GM19099 (cell line): Measurements from ENCODE around the gene PFAS.

Experiments
- POLR2A ChIP-seq: IDR thresholded peaks from 3 replicates; pipeline ENCODE4 v1.6.1; 2011; ENCODE audit warnings: low read depth; ENCODE audit not compliant: insufficient read length; ENCODE audit errors: extremely low read depth

Gene PFAS

DNA sequence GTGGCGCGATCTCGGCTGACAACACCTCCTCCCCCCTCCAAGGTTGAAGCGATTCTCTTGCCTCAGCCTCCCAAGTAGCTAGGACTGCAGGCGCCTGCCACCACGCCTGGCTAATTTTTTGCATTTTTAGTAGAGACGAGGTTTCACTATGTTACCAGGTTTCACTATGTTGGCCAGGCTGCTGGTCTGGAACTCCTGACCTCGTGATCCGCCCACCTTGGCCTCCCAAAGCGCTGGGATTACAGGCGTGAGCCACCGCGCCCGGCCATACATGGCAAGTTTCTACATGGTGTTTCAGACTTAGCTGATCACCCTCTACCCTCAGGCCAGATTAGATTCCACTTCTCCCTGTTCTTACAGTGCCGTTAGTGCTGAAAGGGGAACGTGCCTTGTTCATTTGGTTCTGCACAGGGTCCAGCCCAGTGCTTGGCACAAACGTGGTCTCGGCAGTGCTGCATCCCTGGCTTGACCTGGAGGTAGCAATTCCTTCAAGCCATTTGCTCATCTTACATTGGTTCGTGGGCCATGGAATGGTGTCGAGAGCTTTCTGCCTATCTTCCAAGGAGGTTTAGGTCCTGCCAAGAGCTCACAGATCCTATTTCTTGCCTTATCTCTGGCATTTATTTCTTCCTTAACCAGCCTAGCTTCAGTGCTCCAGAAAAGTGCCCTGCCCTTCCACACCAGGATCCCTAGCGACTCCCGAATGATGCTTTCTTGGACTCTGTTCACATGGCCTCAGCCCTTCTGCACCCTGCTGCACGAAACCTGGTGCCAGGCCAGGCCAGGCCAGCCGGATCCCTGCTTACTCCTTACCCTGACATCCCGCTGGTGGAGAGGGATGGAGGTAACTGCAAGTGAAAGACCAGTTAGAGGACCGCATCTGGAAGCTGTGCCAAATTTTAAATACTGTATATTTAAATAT lies 23.9 kb upstream of the PFAS start:
- TF ChIP-seq POLR2A = no peak

DNA sequence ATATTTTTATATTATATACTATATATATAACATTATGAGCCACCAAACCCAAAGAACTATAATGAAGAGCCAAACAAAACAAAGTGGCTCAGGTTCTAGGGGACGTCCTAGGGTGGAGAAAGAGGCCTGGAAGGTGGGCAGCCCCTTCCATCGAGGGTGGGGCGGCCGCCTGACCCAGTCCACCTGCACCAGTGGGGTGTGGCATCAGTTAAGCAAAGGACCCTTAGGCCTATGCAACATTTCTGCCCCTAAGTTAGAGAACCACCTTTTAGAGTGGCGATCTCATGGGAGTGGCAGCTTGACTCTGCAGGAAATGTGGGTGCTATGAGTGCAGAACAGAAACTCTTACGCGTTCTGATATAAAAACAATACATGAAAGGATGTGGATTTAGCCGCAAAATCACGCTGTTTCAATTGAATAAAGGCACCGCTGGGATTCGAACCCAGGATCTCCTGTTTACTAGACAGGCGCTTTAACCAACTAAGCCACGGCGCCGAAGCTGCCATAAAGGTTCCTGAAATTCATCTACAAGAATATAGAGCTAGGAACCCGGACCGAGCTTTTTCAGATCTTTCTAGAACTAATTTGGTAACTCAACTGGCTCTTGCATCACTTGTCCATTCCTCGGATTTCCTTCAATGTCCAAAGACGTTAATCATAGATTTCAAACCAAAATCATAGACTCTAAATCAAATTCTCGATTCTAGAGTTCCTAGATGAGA lies 23.1 kb upstream of the PFAS start:
- TF ChIP-seq POLR2A = peak; percentile 59

DNA sequence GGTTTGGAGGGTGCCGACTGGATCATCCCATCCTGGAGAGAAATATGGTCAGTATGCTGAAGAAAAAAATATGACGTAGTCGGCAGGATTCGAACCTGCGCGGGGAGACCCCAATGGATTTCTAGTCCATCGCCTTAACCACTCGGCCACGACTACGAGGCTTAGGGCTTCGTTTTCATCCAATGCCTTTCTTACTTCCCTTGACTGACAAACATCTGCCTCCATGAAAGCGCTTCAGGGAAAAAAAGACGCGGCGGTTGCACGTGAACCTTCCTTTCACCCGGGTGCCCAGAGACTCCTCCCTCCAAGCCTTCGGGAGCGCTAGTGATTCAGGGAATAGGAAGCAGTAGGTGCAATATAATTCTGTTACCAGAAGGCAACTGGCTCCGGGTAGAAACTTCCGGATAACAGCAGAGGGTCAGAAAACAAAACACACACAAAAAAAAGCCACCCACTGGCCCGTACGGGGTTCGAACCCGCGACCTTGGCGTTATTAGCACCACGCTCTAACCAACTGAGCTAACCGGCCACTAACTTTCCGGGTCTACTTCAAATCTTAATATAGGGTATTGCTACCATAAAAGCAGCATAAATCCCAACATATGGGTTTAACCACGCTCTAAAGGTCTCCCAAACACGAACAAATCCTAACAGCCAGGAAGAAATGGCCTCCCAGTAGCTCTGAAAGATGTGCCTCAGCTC lies 22.4 kb upstream of the PFAS start:
- TF ChIP-seq POLR2A = peak; percentile 65

DNA sequence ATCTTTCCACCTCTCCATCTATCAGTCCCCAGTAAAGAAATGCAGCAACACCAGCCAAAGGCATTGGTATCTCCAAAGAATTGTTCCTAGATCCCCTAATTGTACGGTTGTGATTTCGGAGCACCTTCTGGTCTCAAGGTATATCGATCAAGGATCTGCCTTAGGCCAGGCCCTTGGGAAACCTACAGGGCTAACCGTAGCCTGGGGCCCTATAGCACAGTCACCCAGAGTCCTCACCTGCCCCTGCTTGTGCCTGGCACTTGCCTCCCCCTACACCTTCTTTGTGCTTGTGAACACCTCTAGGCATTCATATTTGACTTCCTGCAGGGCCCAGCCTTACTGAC lies 21.9 kb upstream of the PFAS start:
- TF ChIP-seq POLR2A = no peak

DNA sequence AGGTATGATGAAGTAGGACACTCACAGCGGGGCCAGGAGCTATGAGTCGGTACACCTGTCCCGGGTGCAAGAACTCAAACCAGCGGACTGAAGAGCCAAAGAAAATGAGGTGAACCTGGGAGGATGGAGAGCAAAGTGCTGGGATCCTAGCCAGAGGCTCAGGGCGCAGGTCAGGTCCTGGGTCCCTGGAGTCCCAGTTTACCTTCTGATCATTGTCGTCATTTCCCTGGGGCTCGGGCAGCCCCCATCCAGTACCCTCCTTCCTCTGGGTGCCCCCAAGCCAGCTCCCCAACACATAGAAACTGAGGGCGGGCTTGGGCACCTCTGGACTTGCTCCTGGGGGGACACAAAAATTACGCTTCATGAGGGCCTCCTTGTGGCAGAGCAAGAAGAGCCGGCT lies 17.4 kb upstream of the PFAS start:
- TF ChIP-seq POLR2A = no peak

DNA sequence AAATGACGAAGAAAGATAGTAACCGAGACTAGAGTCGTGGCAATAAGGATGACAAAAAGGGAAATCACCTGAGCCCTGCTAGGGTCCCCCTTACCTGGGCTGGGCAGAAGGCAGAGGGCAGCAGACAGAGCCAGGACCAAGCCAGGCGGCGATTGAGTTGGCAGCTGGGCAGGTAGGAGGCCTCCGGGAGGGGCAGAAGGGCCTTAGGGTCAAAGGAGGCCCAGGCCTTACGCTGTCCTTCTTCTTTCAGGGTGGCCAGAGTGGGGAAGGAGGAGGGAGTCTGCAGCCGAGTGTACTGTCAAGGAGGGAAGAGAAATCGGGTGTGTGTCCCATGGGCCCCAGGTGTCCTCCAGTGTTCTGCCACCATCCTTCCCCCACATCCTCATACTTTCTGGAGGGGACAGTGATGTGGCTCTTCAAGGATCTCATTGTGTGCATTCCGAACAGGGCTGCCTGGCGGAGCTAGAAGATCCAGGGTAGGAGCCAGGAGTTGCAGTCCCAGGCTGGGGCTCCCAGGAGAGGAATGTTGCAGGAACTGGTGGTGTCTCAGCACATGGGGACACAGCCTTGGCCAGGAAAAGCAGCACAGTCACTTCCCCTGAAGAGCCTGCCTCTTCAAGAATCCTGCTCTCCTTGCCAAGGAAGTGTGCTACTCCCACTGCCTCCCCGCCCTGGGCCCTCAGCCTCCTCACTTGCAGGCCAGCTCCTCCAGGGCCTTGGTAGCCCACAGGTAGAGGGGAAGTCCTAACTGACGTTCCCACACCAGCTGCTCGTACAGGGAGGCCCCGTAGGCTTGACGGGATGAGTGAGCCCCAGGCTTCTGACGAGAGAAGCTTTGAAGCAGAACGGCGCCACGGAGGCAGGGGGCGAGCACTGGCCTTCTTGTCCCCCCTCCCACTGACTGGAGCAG lies 14.5 kb upstream of the PFAS start:
- no peak for TF ChIP-seq POLR2A

DNA sequence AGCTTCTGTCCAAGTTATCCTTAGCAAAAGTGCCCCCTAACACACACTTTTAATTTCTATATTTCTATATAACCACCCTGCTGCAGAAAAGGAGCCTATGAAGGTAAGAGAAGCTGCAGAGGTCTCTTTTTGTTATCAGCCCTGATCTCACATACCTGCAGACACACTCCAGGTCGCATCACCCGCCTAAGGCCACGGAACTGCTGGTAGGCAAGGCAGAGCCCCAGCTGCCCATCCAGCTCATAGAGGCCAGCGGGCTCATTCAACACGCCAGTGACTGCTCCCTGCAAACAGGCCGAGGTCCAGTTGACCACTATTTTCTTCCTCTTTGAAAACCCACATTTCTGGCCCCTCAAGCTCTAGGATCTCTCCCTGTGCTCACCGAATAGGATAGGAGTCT lies 13.4 kb upstream of the PFAS start:
- TF ChIP-seq POLR2A = no peak

DNA sequence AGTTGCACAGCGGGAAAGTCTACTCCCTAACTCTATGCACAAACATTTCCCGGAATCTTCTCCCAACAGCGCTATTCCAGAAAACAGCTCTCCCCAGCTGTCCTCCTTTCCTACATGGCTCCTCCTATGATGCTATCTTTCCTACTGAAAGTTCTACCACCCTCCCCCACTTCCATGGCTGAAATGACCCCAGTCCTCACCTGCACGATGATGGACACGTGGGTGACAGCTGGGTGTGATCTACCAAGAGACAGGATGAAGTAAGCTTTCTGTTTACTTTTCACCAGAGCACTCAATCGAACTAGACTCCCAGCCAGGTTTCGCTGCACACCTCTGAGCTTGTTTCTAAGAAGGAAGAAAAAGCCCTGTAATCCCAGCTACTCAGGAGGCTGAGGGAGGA lies 11.9 kb upstream of the PFAS start:
- no peak for TF ChIP-seq POLR2A

DNA sequence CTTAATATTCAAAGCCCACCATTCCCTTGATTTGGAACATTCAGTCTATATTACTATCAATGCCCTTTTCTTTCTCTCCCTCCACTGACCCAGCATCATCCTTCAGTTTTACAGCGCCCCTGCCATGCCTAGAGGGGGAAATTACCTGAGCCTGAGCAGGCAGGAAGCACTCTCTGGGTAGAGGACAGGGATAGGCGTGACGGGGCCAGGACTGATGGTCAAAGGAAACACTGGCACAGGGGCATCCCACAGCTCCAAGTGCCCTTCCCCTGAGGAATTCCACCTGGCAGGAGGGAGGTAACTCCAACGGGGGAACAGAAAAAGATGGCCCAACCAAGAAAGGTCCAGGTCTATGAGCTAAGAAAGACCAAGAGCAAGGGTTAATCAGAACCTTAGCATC lies 11.2 kb upstream of the PFAS start:
- no peak for TF ChIP-seq POLR2A

DNA sequence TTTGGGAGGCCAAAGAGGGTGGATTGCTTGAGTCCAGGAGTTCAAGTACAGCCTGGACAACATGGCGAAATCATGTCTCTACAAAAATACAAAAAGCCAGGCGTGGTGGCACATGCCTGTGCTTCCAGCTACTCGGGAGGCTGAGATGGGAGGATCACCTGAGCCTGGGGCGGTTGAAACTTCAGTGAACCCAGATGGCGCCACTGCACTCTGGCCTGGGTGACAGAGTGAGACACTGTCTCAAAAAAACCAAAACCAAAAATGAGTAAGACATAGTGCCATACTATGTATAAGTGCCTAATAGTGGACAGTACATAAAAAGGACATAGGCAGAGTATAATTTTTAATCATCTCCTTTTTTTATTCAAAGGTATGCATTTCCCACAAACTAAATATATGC lies 5.3 kb upstream of the PFAS start:
- no peak for TF ChIP-seq POLR2A

DNA sequence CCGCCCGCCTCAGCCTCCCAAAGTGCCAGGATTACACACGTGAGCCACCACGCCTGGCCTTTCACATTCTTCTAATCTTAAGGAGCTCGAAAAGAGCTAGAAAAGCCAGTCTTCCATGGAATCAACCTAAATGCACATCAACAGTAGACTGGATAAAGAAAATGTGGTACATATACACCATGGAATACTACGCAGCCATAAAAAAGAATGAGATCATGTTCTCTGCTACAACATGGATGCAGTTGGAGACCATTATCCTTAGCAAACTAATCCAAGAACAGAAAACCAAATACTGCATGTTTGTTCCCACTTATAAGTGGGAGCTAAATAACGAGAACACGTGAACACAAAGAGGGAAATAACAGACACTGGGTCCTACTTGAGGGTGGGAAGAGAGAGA lies 4.3 kb upstream of the PFAS start:
- no peak for TF ChIP-seq POLR2A

DNA sequence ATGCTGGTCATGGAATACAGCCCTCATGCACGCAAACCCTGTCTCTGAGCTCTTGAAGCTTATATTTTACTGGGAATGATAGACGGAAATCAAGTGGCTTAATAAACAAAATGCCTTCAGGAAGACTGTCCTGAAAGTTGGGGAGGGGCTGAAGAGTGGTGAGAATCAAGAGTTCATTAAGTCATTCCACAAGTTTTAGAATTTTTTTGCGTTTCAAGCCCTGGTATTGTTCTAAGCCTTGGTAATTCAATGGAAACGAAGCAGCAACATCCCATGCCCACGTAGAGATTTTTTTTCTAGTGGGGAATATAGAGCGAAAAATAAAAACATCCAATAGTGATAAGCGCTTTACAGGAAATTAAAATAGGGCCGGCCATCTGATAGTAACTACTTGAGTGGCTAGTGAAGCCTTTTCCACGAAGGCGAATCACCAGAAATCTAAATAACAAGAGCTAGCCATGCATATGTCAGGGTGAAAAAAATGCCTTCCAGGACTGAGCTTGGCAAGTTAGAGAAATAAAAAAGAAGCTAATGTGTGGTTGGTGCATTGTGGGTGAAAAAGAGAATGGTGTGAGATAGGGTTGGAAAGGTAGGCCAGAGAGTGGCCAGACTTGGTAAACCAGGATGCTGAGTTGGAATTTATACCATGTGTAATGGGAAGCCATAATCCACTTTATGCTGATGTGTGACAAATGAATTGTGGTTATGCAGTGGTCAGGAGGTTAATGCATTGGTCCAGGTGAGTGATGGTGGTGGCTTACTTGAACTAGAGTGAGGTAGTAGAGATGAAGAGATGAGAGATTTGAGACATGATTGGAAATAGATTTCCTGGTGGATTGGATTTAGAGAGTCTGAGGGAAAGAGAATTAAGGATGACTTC lies 772 bp downstream of the PFAS start:
- no peak for TF ChIP-seq POLR2A

DNA sequence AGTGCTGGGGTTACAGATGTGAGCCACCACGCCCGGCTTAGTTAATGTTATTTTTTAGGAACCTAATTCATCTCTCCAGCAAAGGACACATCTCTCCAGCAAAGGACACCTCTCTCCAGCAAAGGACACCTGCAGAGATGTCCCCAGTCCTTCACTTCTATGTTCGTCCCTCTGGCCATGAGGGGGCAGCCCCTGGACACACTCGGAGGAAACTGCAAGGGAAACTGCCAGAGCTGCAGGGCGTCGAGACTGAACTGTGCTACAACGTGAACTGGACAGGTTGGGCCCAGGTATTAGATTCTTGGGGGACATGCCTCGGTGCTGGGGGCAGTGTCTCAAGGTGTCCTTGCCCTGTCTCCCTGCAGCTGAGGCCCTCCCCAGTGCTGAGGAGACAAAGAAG lies 4.7 kb downstream of the PFAS start:
- no peak for TF ChIP-seq POLR2A

DNA sequence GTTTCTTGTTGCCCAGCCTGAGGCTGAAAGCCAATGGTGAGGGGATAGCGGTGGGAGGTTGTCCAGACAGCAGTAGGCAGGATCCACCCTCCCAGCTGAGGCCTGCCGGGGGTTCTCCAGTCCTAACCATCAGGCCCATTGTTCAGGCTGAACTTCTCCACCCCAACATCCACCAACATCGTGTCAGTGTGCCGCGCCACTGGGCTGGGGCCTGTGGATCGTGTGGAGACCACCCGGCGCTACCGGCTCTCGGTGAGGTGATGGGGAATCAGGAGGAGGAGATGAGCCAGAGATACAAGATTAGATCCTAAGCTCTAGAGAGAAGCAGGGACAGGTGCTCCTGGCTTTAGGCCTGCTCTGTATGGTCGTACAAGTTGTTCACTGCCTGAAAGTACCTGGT lies 5.8 kb downstream of the PFAS start:
- TF ChIP-seq POLR2A = no peak
